ENCODE results near the gene SPTLC2. TPM values are rescaled to one million over a fixed set of nuclear protein-coding genes. Genes with fewer than 3 reads are reported as not detected.
"Not testable (repeated sequence)": the region's sequence is repeated elsewhere in the genome, so short reads cannot be mapped to it uniquely, and the experiment has no call there.

SPTLC2 gene
- total RNA-seq, 1 donor from 2014 or later: 28.1 TPM

- H3K9me3 Mint-ChIP-seq (ENCODE audit: unreplicated experiment): no peaks in the 10 kb centered on the region
- no peak overlapping the region for H3K27ac Mint-ChIP-seq (ENCODE audit: unreplicated experiment)
- DNase-seq (ENCODE audit: extremely low spot score, unreplicated experiment): no peak
- H3K4me3 Mint-ChIP-seq (ENCODE audit: unreplicated experiment): no peak overlapping the region
- H3K36me3 Mint-ChIP-seq (ENCODE audit: unreplicated experiment): no peaks in the 10 kb centered on the region
- peaks cover 5% of the 10 kb centered on the region for H3K4me1 Mint-ChIP-seq (ENCODE audit: unreplicated experiment)
- no peaks in the 10 kb centered on the region for H3K27me3 Mint-ChIP-seq (ENCODE audit: unreplicated experiment)
- no peak for TF ChIP-seq CTCF (IDR thresholded peaks at IDR 0.05)
Measured at GRCh38 chr14:77640756-77641533, 24.5 kb upstream of the SPTLC2 start.

GRCh38 chr14:77638771-77639171 is 22.3 kb upstream of the SPTLC2 start:
- H3K4me1 Mint-ChIP-seq (ENCODE audit: unreplicated experiment): peaks cover 5% of the 10 kb centered on the region
- no peaks in the 10 kb centered on the region for H3K27me3 Mint-ChIP-seq (ENCODE audit: unreplicated experiment)
- H3K36me3 Mint-ChIP-seq (ENCODE audit: unreplicated experiment): no peaks in the 10 kb centered on the region
- TF ChIP-seq CTCF (IDR thresholded peaks at IDR 0.05): no peak
- no peak overlapping the region for H3K4me3 Mint-ChIP-seq (ENCODE audit: unreplicated experiment)
- no peaks in the 10 kb centered on the region for H3K9me3 Mint-ChIP-seq (ENCODE audit: unreplicated experiment)
- no peak for DNase-seq (ENCODE audit: extremely low spot score, unreplicated experiment)
- peak overlapping the region; percentile 62 for H3K27ac Mint-ChIP-seq (ENCODE audit: unreplicated experiment)

- not testable (repeated sequence) for DNase-seq (ENCODE audit: extremely low spot score, unreplicated experiment); H3K27me3 Mint-ChIP-seq (ENCODE audit: unreplicated experiment); H3K4me3 Mint-ChIP-seq (ENCODE audit: unreplicated experiment); H3K9me3 Mint-ChIP-seq (ENCODE audit: unreplicated experiment); H3K4me1 Mint-ChIP-seq (ENCODE audit: unreplicated experiment); H3K36me3 Mint-ChIP-seq (ENCODE audit: unreplicated experiment); H3K27ac Mint-ChIP-seq (ENCODE audit: unreplicated experiment)
Measured at GRCh38 chr14:77635869-77636268, 19.4 kb upstream of the SPTLC2 start.

- H3K9me3 Mint-ChIP-seq (ENCODE audit: unreplicated experiment); H3K4me3 Mint-ChIP-seq (ENCODE audit: unreplicated experiment); H3K27ac Mint-ChIP-seq (ENCODE audit: unreplicated experiment); H3K4me1 Mint-ChIP-seq (ENCODE audit: unreplicated experiment); H3K36me3 Mint-ChIP-seq (ENCODE audit: unreplicated experiment); H3K27me3 Mint-ChIP-seq (ENCODE audit: unreplicated experiment); DNase-seq (ENCODE audit: extremely low spot score, unreplicated experiment): not testable (repeated sequence)
Measured at GRCh38 chr14:77635466-77635865, 19.0 kb upstream of the SPTLC2 start.

- peaks cover 9% of the 10 kb centered on the region for H3K9me3 Mint-ChIP-seq (ENCODE audit: unreplicated experiment)
- no peak overlapping the region for H3K27ac Mint-ChIP-seq (ENCODE audit: unreplicated experiment)
- no peak overlapping the region for H3K4me3 Mint-ChIP-seq (ENCODE audit: unreplicated experiment)
- no peaks in the 10 kb centered on the region for H3K4me1 Mint-ChIP-seq (ENCODE audit: unreplicated experiment)
- H3K36me3 Mint-ChIP-seq (ENCODE audit: unreplicated experiment): no peaks in the 10 kb centered on the region
- peaks cover 13% of the 10 kb centered on the region for H3K27me3 Mint-ChIP-seq (ENCODE audit: unreplicated experiment)
- no peak for DNase-seq (ENCODE audit: extremely low spot score, unreplicated experiment)
- TF ChIP-seq CTCF (IDR thresholded peaks at IDR 0.05): no peak
Measured at GRCh38 chr14:77630111-77630510, 13.7 kb upstream of the SPTLC2 start.

- no peak overlapping the region for H3K27ac Mint-ChIP-seq (ENCODE audit: unreplicated experiment)
- no peaks in the 10 kb centered on the region for H3K36me3 Mint-ChIP-seq (ENCODE audit: unreplicated experiment)
- no peak for DNase-seq (ENCODE audit: extremely low spot score, unreplicated experiment)
- peaks cover 9% of the 10 kb centered on the region for H3K9me3 Mint-ChIP-seq (ENCODE audit: unreplicated experiment)
- no peak for TF ChIP-seq CTCF (IDR thresholded peaks at IDR 0.05)
- H3K4me3 Mint-ChIP-seq (ENCODE audit: unreplicated experiment): no peak overlapping the region
- H3K27me3 Mint-ChIP-seq (ENCODE audit: unreplicated experiment): peaks cover 23% of the 10 kb centered on the region
- no peaks in the 10 kb centered on the region for H3K4me1 Mint-ChIP-seq (ENCODE audit: unreplicated experiment)
Measured at GRCh38 chr14:77625360-77625759, 8.9 kb upstream of the SPTLC2 start.
